Skeletal muscle satellite cell (primary cell): ENCODE results near the gene LMO1.

Experiments
- H3K27me3 ChIP-seq: 2 replicates; pipeline ENCODE4 v1.7.0; 2013; ENCODE audit warnings: low read length; ENCODE audit not compliant: control insufficient read depth, insufficient read depth
- H3K36me3 ChIP-seq: 2 replicates; pipeline ENCODE4 v1.7.0; 2013; ENCODE audit warnings: mild to moderate bottlenecking, control low read depth, low read length; ENCODE audit not compliant: insufficient read depth
- H3K4me1 ChIP-seq: 2 replicates; pipeline ENCODE4 v1.7.0; 2013; ENCODE audit warnings: low read length; ENCODE audit not compliant: control insufficient read depth, insufficient read depth
- H3K4me2 ChIP-seq: 2 replicates; pipeline ENCODE4 v1.7.0; 2013; ENCODE audit warnings: mild to moderate bottlenecking, low read length
- H3K4me3 ChIP-seq: 2 replicates; pipeline ENCODE4 v1.7.0; 2013; ENCODE audit warnings: low read length
- H3K9ac ChIP-seq: 2 replicates; pipeline ENCODE4 v1.7.0; 2013; ENCODE audit warnings: mild to moderate bottlenecking, low read depth, low read length, moderate library complexity
- H3K9me3 ChIP-seq: replicated peaks from 2 replicates; pipeline ENCODE4 v1.7.0; 2013; ENCODE audit warnings: mild to moderate bottlenecking, control low read depth, low read length

The LMO1 gene

DNA sequence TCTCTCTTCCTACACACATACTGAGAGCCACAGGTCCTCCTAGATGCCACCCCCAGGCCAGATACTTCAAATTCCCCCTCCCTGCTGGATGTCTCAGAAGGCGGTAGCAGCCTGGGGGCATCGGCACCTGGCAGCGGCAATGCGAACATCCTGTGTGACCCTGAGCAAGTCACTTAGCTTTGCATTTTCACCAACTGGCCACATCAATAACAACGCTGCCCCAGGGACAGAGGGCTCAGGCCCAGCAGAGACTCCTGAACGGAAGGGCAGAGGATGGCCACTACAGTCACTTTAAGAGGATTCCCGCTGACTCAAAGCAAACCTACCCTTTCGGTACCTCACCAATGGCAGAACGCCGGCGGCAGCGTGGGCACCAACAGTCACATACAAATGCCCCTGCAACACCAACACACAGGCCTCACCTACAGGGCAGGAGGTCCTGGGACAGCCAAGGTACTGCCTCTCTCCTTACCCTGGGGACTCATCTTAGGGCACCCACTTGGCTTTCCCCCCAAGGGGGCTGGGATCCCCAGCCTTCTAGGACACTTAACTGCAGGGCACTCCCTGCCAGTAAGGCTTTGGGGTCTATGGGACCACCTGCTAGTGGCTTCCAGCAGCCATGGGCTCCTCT lies 1.6 kb downstream of the LMO1 start:
- peak overlapping the region; percentile 61 for H3K4me3 ChIP-seq
- H3K4me1 ChIP-seq: peaks cover 13% of the 10 kb centered on the region
- no peaks in the 10 kb centered on the region for H3K9me3 ChIP-seq
- H3K27me3 ChIP-seq: peaks cover 90% of the 10 kb centered on the region
- no peaks in the 10 kb centered on the region for H3K36me3 ChIP-seq
- H3K4me2 ChIP-seq: peak overlapping the region; percentile 87
- no peak overlapping the region for H3K9ac ChIP-seq

- Histone ChIP-seq H3K9ac (no peak overlapping the region), H3K4me2 (no peak overlapping the region), H3K4me1 (peaks cover 13% of the 10 kb centered on the region), H3K9me3 (no peaks in the 10 kb centered on the region), H3K27me3 (peaks cover 89% of the 10 kb centered on the region), H3K4me3 (no peak overlapping the region), H3K36me3 (no peaks in the 10 kb centered on the region)
These were observed 2.4 kb downstream of the LMO1 start for GRCh38 chr11:8261291-8261690.

GRCh38 chr11:8260202-8260966 lies 3.3 kb downstream of the LMO1 start:
- H3K4me3 ChIP-seq: no peak overlapping the region
- H3K4me1 ChIP-seq: peaks cover 13% of the 10 kb centered on the region
- H3K36me3 ChIP-seq: no peaks in the 10 kb centered on the region
- H3K9ac ChIP-seq: no peak overlapping the region
- peaks cover 82% of the 10 kb centered on the region for H3K27me3 ChIP-seq
- no peaks in the 10 kb centered on the region for H3K9me3 ChIP-seq
- H3K4me2 ChIP-seq: no peak overlapping the region

DNA sequence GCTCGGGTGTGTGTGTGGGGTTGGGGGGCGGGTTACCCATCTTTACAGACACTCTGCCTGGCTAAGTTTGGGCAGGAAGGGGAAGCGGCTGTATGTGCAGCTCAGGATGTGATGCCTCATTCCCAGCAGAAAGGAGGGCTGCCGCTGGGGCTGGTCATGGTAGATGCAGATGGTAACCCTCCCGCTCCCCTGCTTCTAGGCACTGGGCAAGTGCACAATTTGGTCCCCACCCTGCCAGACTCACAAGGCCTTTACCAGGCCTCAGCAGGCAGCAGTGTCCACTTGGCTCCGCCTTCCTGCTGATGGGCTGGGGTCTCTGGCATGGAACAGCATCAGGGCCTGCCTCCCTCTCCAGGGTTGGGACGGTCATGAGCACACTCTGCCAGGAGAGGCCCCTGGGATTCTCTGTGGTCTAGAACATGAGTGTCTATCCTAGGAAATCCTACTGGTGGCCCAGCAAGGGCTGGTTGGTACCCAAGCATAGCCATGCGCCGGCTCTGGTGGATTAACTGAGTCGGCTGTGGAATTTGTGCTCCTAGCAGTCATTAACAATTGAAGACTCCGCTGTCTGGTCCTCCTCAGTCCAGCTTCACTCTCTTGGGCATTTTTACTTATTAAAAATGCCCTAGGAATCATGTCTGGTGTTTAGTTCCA lies 4.2 kb downstream of the LMO1 start:
- H3K36me3 ChIP-seq: no peaks in the 10 kb centered on the region
- no peak overlapping the region for H3K4me2 ChIP-seq
- H3K9ac ChIP-seq: no peak overlapping the region
- peaks cover 79% of the 10 kb centered on the region for H3K27me3 ChIP-seq
- H3K9me3 ChIP-seq: no peaks in the 10 kb centered on the region
- H3K4me1 ChIP-seq: peaks cover 13% of the 10 kb centered on the region
- no peak overlapping the region for H3K4me3 ChIP-seq

DNA sequence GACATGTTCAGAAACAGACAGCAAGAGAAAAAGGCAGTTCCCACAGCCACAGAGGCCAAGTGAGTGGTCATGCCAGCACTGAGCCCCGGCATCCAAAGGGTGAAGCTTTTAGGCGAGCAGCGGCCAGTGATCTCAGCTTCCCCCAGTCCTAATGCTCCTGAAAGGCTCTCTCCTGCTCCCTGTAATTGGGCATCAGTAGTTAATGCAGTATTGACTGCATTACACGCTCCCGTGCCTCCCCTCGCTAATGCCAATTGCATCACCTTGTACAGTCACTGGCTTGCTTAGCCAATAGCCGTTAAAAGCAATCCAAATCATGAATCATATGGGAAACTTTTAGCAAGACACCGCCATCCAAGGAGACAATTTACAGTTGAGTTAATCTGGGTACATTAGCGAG lies 4.9 kb downstream of the LMO1 start:
- Histone ChIP-seq H3K9ac (no peak overlapping the region), H3K4me2 (no peak overlapping the region), H3K9me3 (no peaks in the 10 kb centered on the region), H3K36me3 (no peaks in the 10 kb centered on the region), H3K4me3 (no peak overlapping the region), H3K27me3 (peaks cover 77% of the 10 kb centered on the region), H3K4me1 (peaks cover 13% of the 10 kb centered on the region)

DNA sequence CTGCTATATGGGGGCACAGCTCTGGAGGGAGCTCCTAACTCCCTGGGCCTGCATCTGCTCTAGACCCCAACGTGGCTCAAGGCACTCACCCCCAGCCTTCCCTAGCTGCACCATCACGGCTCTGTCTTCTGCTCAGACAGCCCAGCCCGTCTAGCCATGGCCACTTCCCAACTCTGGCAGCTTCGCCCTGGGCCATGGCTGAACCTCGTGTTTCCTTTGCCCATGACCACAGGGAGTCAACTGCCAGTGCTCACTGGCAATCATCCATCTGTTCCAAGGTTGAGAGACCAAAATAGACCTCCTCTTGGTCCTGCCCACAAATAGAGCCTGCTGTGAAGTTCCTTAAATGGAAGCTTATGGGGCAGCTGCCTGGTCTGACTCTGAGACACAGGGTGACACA lies 5.4 kb downstream of the LMO1 start:
- H3K4me3 ChIP-seq: no peak overlapping the region
- H3K36me3 ChIP-seq: no peaks in the 10 kb centered on the region
- H3K9ac ChIP-seq: no peak overlapping the region
- peaks cover 74% of the 10 kb centered on the region for H3K27me3 ChIP-seq
- H3K9me3 ChIP-seq: no peaks in the 10 kb centered on the region
- H3K4me2 ChIP-seq: no peak overlapping the region
- H3K4me1 ChIP-seq: peaks cover 8% of the 10 kb centered on the region

DNA sequence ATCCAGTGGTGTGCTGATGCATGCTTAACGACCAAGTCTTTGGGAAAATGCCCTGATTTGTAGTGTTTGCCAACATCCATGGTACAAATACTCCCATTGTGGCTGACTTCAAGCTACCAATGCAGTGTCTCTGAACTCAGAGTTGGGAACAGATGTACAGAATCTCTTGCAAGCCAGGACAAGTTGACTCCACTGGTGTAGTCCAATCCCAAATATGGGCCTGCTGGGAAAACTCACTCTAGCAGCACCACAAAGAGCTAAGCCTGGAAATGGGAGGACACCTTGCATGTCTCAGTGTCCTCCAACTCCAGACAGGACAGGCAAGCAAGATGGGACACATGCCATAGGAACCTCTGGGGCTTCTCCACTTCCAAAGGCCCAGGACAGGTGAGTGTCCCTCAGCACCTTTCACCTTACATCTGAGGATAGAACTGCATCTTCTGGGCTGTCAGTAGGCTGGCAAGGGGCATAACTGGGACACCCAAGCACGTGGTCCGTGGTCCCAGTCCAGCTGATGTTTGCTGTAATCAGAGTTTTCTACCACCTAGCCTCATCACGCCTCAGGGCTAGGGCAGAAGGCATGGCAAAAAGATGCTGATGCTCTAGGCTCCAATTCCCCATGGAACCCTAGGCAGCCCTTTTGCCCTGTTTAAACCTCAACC lies 6.5 kb downstream of the LMO1 start:
- Histone ChIP-seq H3K4me2 (no peak overlapping the region), H3K27me3 (peaks cover 65% of the 10 kb centered on the region), H3K9me3 (no peaks in the 10 kb centered on the region), H3K9ac (no peak overlapping the region), H3K36me3 (no peaks in the 10 kb centered on the region), H3K4me1 (no peaks in the 10 kb centered on the region), H3K4me3 (no peak overlapping the region)

DNA sequence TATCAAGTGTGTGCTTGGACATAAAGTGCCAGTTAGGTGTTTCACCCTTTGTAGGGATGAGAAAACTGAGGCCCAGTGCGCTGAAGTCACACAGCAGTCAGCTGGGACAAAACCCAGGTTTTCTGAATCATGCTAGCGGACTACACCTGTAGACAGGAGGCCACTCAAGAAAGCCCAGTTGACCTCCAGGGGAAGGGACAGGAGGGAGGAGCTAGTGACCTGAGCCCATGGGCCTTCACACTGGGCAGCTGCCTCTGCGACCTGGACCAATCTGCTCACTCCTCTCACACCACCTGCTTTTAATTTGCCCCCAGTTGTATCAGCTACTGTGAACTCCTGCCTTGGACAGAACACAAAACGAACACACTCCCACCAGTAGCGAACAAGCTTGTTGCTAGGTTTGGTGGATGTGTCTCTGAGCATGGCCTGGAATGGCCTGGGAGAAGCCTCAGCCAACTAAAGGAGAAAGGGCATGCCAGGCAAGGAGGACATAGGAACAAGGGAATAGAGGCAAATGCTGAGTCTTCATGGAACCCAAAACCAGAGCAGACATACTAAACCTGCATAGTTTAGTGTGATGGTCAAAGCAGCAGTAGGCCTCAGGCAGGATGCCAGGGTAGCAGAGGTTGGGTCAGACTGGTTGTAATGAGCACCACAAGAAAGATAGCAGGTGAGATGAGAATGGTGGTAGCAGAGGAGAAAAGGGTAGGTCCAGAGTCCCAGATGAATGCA lies 7.2 kb downstream of the LMO1 start:
- Histone ChIP-seq H3K27me3 (peaks cover 58% of the 10 kb centered on the region), H3K9me3 (no peaks in the 10 kb centered on the region), H3K36me3 (no peaks in the 10 kb centered on the region), H3K9ac (no peak overlapping the region), H3K4me3 (no peak overlapping the region), H3K4me2 (no peak overlapping the region), H3K4me1 (no peaks in the 10 kb centered on the region)

- no peak overlapping the region for H3K9ac ChIP-seq
- H3K4me2 ChIP-seq: no peak overlapping the region
- H3K27me3 ChIP-seq: peaks cover 52% of the 10 kb centered on the region
- no peaks in the 10 kb centered on the region for H3K4me1 ChIP-seq
- H3K9me3 ChIP-seq: no peaks in the 10 kb centered on the region
- H3K4me3 ChIP-seq: no peak overlapping the region
- H3K36me3 ChIP-seq: no peaks in the 10 kb centered on the region
These were observed 10.1 kb downstream of the LMO1 start for GRCh38 chr11:8253566-8253965.

GRCh38 chr11:8252946-8253345 lies 10.7 kb downstream of the LMO1 start:
- Histone ChIP-seq H3K4me2 (no peak overlapping the region), H3K27me3 (peaks cover 52% of the 10 kb centered on the region), H3K9ac (no peak overlapping the region), H3K4me1 (no peaks in the 10 kb centered on the region), H3K4me3 (no peak overlapping the region), H3K36me3 (no peaks in the 10 kb centered on the region), H3K9me3 (no peaks in the 10 kb centered on the region)

- H3K4me2 ChIP-seq: no peak overlapping the region
- no peaks in the 10 kb centered on the region for H3K4me1 ChIP-seq
- H3K27me3 ChIP-seq: peaks cover 52% of the 10 kb centered on the region
- no peaks in the 10 kb centered on the region for H3K9me3 ChIP-seq
- H3K4me3 ChIP-seq: no peak overlapping the region
- no peaks in the 10 kb centered on the region for H3K36me3 ChIP-seq
- no peak overlapping the region for H3K9ac ChIP-seq
These were observed 11.3 kb downstream of the LMO1 start for GRCh38 chr11:8252388-8252787.
